Endothelial cell (in vitro differentiated cells): ENCODE results near the gene TRPM5. TPM values are rescaled to one million over a fixed set of nuclear protein-coding genes. Genes with fewer than 3 reads are reported as not detected.

Experiments used
- DNase-seq: peaks from one replicate; pipeline ENCODE4 v3.0.0; 2021; ENCODE audit warnings: low spot score
- H3K27ac Mint-ChIP-seq: one replicate; pipeline ENCODE4 v1.8.0; 2021; ENCODE audit warnings: mixed read lengths, inconsistent platforms; ENCODE audit not compliant: unreplicated experiment
- H3K27me3 Mint-ChIP-seq: one replicate; pipeline ENCODE4 v1.8.0; 2021; ENCODE audit warnings: mild to moderate bottlenecking, moderate library complexity, mixed read lengths, inconsistent platforms; ENCODE audit not compliant: unreplicated experiment
- H3K36me3 Mint-ChIP-seq: one replicate; pipeline ENCODE4 v1.8.0; 2021; ENCODE audit warnings: mild to moderate bottlenecking, low read depth, mixed read lengths, inconsistent platforms; ENCODE audit not compliant: unreplicated experiment
- H3K4me1 Mint-ChIP-seq: one replicate; pipeline ENCODE4 v1.8.0; 2021; ENCODE audit warnings: mild to moderate bottlenecking, mixed read lengths, inconsistent platforms; ENCODE audit not compliant: unreplicated experiment
- H3K4me3 Mint-ChIP-seq: one replicate; pipeline ENCODE4 v1.8.0; 2021; ENCODE audit warnings: mild to moderate bottlenecking, mixed read lengths, inconsistent platforms; ENCODE audit not compliant: unreplicated experiment
- H3K9me3 Mint-ChIP-seq: one replicate; pipeline ENCODE4 v1.8.0; 2021; ENCODE audit warnings: mixed read lengths, inconsistent platforms; ENCODE audit not compliant: unreplicated experiment
- CTCF ChIP-seq: fragments of 200-600 bp; sonication (generic); IDR thresholded peaks from one replicate; pipeline ENCODE4 v1.5.0; 2021; ENCODE audit warnings: antibody characterized with exemption; ENCODE audit not compliant: unreplicated experiment
- total RNA-seq: library from RNA; stranded (reverse); fragmentation: NEBNext Ultra II Directional; extraction: Animal tissue kit (Norgen Biotek cat#: 25700); gene quantifications from one replicate; pipeline ENCODE4 v1.2.1, GENCODE V29; 2021; ENCODE audit not compliant: unreplicated experiment

The TRPM5 gene
- total RNA-seq, 1 donor from 2014 or later = 0.38 TPM

DNA sequence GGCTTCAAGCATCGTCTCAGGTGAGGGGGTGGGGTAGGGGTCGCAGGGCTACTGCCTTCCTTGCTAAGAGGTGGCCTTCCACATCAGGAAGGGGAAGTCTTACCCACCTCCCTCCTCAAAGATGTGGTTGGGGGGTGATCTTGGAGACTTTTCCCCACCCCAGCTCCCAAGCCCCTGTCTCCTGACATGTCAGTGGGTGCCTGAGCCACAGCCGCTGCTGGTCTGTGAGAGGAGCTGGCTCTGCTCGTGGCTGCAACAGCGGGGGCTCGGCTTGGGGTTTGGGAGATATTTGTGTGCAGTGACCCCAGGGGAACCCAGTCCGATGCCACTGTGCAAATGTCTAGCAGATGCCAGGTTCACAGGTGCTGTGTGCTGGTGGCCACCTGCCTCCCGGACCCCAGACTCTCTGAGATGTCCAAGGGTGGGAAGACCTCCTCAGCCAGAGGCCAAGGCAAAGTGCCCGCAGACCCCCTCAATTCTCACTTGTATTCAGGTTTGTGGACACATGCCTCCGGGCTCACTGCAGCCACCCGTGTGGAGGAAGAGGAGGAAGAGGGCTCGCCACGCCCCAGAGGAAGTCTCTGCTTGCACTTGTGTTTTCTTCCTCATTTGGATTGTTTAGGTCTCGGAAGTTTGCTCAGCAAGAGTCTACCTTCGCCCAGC lies 2.4 kb upstream of the TRPM5 start:
- Mint-ChIP-seq H3K27ac (peak overlapping the region; percentile 70), H3K27me3 (peaks cover 11% of the 10 kb centered on the region), H3K36me3 (no peaks in the 10 kb centered on the region), H3K4me1 (peaks cover 22% of the 10 kb centered on the region), H3K9me3 (no peaks in the 10 kb centered on the region), H3K4me3 (peak overlapping the region; percentile 67)
- TF ChIP-seq CTCF = no peak
- DNase-seq = no peak

DNA sequence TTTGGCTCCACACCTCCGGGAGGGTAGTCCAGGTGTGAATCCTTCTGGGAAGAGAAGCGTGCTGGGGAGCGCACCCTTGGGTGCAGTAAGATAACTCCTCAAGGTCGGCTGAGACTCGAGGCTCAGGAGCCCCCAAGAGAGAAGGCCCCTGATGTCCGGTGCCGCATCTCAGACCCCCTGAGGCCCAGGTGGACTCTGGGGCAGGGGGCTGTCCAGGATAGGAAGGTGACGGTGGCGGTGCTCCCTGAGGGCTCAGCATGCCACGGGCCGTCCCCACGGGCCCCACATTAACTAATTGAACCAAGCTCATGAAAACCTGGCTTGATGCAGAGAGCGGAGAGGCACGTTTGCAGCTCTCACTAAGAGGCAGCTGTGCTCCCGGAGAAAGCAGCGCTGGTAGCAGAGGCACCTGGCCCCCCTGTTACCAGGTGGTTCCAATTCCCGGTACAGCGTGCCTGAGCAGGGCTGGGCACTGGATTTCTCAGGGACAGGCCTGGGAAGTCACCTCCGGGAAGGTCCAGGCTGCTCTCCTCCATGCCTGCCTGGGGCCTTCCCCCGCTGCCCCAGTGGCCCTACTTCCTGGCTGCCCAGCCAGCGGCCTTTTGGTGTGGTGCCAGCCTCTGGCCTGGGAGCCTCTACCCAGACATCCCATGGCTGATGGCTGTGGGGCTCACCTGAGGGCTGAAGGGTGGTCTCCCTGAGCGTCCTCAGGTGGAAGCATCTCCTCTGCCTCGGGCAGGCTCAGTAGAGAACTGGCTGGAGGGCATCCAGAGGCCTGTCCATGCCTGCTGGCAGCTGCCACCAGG lies 1.6 kb upstream of the TRPM5 start:
- no peak for TF ChIP-seq CTCF
- peaks cover 11% of the 10 kb centered on the region for H3K27me3 Mint-ChIP-seq
- H3K36me3 Mint-ChIP-seq = no peaks in the 10 kb centered on the region
- peak overlapping the region; percentile 91 for H3K4me3 Mint-ChIP-seq
- no peak overlapping the region for H3K27ac Mint-ChIP-seq
- no peaks in the 10 kb centered on the region for H3K9me3 Mint-ChIP-seq
- no peak for DNase-seq
- H3K4me1 Mint-ChIP-seq = peaks cover 22% of the 10 kb centered on the region

DNA sequence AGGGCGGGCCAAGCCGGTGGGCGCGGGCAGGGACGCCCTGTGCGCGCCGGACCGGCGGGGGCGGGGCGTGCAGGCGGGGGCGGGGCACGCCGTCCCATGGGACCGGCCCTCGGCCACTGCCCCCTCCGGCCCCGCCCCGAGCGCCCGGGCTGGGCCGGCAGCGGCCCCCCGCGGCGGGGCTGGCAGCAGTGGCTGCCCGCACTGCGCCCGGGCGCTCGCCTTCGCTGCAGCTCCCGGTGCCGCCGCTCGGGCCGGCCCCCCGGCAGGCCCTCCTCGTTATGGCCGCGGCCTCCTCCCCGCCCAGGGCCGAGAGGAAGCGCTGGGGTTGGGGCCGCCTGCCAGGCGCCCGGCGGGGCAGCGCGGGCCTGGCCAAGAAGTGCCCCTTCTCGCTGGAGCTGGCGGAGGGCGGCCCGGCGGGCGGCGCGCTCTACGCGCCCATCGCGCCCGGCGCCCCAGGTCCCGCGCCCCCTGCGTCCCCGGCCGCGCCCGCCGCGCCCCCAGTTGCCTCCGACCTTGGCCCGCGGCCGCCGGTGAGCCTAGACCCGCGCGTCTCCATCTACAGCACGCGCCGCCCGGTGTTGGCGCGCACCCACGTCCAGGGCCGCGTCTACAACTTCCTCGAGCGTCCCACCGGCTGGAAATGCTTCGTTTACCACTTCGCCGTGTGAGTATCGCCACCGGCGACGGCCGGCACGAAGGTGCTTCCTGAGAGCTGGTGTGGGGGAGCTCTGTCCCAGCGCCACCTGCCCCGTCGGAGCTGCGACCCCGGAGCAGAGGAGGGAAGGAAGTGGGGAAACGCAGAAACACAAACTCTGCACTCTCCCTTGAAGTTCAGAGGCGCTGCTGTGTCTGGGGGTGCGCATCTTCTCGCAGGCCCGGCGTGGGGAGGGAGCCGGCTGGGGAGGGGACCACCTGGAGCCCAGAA lies 769 bp upstream of the TRPM5 start, which contains the start of gene KCNQ1:
KCNQ1 (plus strand) TSS at position 188 of the 925 bp plus-strand sequence; CDS start at position 279, 91 bp downstream.
- Mint-ChIP-seq H3K4me1 (peaks cover 22% of the 10 kb centered on the region), H3K27ac (no peak within 1 kb of the TSS), H3K9me3 (no peaks in the 10 kb centered on the region), H3K4me3 (peak within 1 kb of the TSS; percentile 91), H3K36me3 (no peaks in the 10 kb centered on the region), H3K27me3 (peaks cover 9% of the 10 kb centered on the region)
- no peak for TF ChIP-seq CTCF
- peak; percentile 77 for DNase-seq

GRCh38 chr11:2443406-2443805 lies 908 bp downstream of the TRPM5 start:
- Mint-ChIP-seq H3K4me3 (no peak overlapping the region), H3K36me3 (no peaks in the 10 kb centered on the region), H3K27me3 (peaks cover 7% of the 10 kb centered on the region), H3K4me1 (peaks cover 20% of the 10 kb centered on the region), H3K27ac (no peak overlapping the region), H3K9me3 (no peaks in the 10 kb centered on the region)
- DNase-seq = no peak
- no peak for TF ChIP-seq CTCF
